T-cell (primary cell): Measurements from ENCODE around the gene AAK1. TPM values are rescaled to one million over a fixed set of nuclear protein-coding genes. Genes with fewer than 3 reads are reported as not detected.
"Not testable (repeated sequence)": the region's sequence is repeated elsewhere in the genome, so short reads cannot be mapped to it uniquely, and the experiment has no call there.

Experiments used
- ATAC-seq, 4 experiments: fragments of 200-7000 bp in 3 of 4; fragments of 150-1000 bp in 1 of 4; cut with Tn5 transposase; replicated peaks in 1 of 4; 1 replicate in 3 of 4; 2 replicates in 1 of 4; pipeline ENCODE4 v1.10.0; 2021; ENCODE audit warnings: moderate library complexity in 3 of 4, mild to moderate bottlenecking in 2 of 4, moderate number of reproducible peaks in 1 of 4
- CTCF ChIA-PET, 2 donors: fragments of 300-600 bp; sonication (Branson Sonifier 250); formaldehyde crosslinking; loops; one replicate each; lab custom pipeline; 2022; ENCODE audit warnings: antibody characterized with exemption in 2 of 2; lab: Charles Lee
- POLR2A ChIA-PET, 2 donors: fragments of 300-600 bp; sonication (Branson Sonifier 250); formaldehyde crosslinking; loops; one replicate each; lab custom pipeline; 2022; ENCODE audit warnings: antibody characterized with exemption in 2 of 2; lab: Charles Lee
- DNase-seq, 35 experiments: peaks; one replicate each; pipeline versions ENCODE4 v3.0.0 to v3.0.0-alpha.2; 2013 to 2023
- H3K27ac ChIP-seq: one replicate; pipeline ENCODE4 v1.5.1; 2013; ENCODE audit warnings: low read length
- H3K27me3 ChIP-seq, 2 experiments: replicated peaks in 1 of 2; 1 replicate in 1 of 2; 2 replicates in 1 of 2; pipeline versions ENCODE4 v1.6.1 to v1.7.0; 2013; ENCODE audit warnings: low read length in 1 of 2, mixed read lengths in 1 of 2; ENCODE audit not compliant: control insufficient read depth in 2 of 2, insufficient read depth in 2 of 2; ENCODE audit errors: extremely low read depth in 1 of 2
- H3K36me3 ChIP-seq, 2 donors: 1 replicate in 1 of 2; 2 replicates in 1 of 2; pipeline versions ENCODE4 v1.6.1 to v1.7.0; 2013; ENCODE audit warnings: low read length in 1 of 2; ENCODE audit not compliant: control insufficient read depth in 2 of 2, insufficient read depth in 1 of 2; ENCODE audit errors: extremely low read depth in 1 of 2
- H3K4me1 ChIP-seq, 2 experiments: 1 replicate in 1 of 2; 2 replicates in 1 of 2; pipeline versions ENCODE4 v1.6.1 to v1.7.0; 2013; ENCODE audit warnings: low read length in 2 of 2, mixed read lengths in 1 of 2; ENCODE audit not compliant: insufficient read depth in 2 of 2, control insufficient read depth in 1 of 2; ENCODE audit errors: extremely low read depth in 1 of 2
- H3K4me3 ChIP-seq, 2 donors: 1 replicate in 1 of 2; 2 replicates in 1 of 2; pipeline versions ENCODE4 v1.5.1 to v1.7.0; 2013; ENCODE audit warnings: mild to moderate bottlenecking in 2 of 2, low read length in 1 of 2, moderate library complexity in 1 of 2; ENCODE audit not compliant: control insufficient read depth in 1 of 2; ENCODE audit errors: extremely low read depth in 1 of 2
- H3K9me3 ChIP-seq: 2 replicates; pipeline ENCODE4 v1.7.0; 2013
- H3K27ac Mint-ChIP-seq, 2 donors: one replicate each; pipeline ENCODE4 v1.8.0; 2020 to 2021; ENCODE audit warnings: mild to moderate bottlenecking in 2 of 2, mixed read lengths in 2 of 2
- H3K27me3 Mint-ChIP-seq, 2 donors: one replicate each; pipeline ENCODE4 v1.8.0; 2021 to 2022; ENCODE audit warnings: mixed read lengths in 2 of 2
- H3K36me3 Mint-ChIP-seq: one replicate; pipeline ENCODE4 v1.8.0; 2021; ENCODE audit warnings: mixed read lengths
- H3K4me1 Mint-ChIP-seq, 3 donors: one replicate each; pipeline ENCODE4 v1.8.0; 2020 to 2022; ENCODE audit warnings: mixed read lengths in 3 of 3, mild to moderate bottlenecking in 1 of 3
- H3K4me3 Mint-ChIP-seq, 3 donors: one replicate each; pipeline ENCODE4 v1.8.0; 2020 to 2022; ENCODE audit warnings: mild to moderate bottlenecking in 3 of 3, mixed read lengths in 3 of 3, moderate library complexity in 3 of 3
- H3K9me3 Mint-ChIP-seq, 3 donors: one replicate each; pipeline ENCODE4 v1.8.0; 2020 to 2022; ENCODE audit warnings: mixed read lengths in 3 of 3
- WGBS: methylation state at CpG from one replicate; pipeline ENCODE4 v1.1.5; 2013; ENCODE audit warnings: missing lambda C conversion rate; ENCODE audit not compliant: insufficient coverage; 5-methylcytosine and 5-hydroxymethylcytosine counted together
- total RNA-seq, 35 experiments: library from RNA in 6 of 35; stranded (reverse) in 6 of 35; fragments of 120-200 nt in 1 of 35; gene quantifications; one replicate each; pipeline versions ENCODE4 v1.2.1 to v1.2.4 and lab custom pipeline; 2013 to 2026

AAK1 gene
- total RNA-seq, 5 donors from 2014 or later (not counting 1 experiment from before 2014, with no cell fraction given) = 170 to 283 (median 177) TPM

GRCh38 chr2:69419111-69419510 lies 224.4 kb downstream of the AAK1 start:
- H3K27me3 ChIP-seq, CTCF ChIA-PET, H3K9me3 Mint-ChIP-seq, H3K4me1 ChIP-seq, H3K27me3 Mint-ChIP-seq, H3K4me3 ChIP-seq, DNase-seq, H3K27ac Mint-ChIP-seq, H3K27ac ChIP-seq, H3K4me1 Mint-ChIP-seq, ATAC-seq, H3K9me3 ChIP-seq, H3K4me3 Mint-ChIP-seq: not testable (repeated sequence)
- H3K36me3 ChIP-seq = peaks cover 3 to 49% of the 10 kb centered on the region in 2 donors
- POLR2A ChIA-PET = interaction anchor here in 1 of 2 donors (0.5 kb wide), 1 partner anchor 705 kb away, joined by 4 read pairs; no protein-coding TSS in a partner anchor
- H3K36me3 Mint-ChIP-seq = peaks cover 36% of the 10 kb centered on the region
- no CpG with 5 or more reads among the region's 7 CpGs for WGBS

- peaks cover 28% of the 10 kb centered on the region for H3K36me3 Mint-ChIP-seq
- Histone ChIP-seq H3K4me1 (no peaks in the 10 kb centered on the region), H3K27me3 (no peaks in the 10 kb centered on the region), H3K9me3 (no peaks in the 10 kb centered on the region), H3K27ac (no peak overlapping the region), H3K36me3 (peaks cover 3 to 45% of the 10 kb centered on the region in 2 donors), H3K4me3 (no peak overlapping the region)
- no CpG with 5 or more reads among the region's 1 CpG for WGBS
- H3K9me3 Mint-ChIP-seq = no peaks in the 10 kb centered on the region
- H3K4me3 Mint-ChIP-seq = no peak overlapping the region
- no peak overlapping the region for H3K27ac Mint-ChIP-seq
- DNase-seq = no peak
- no peak for ATAC-seq
- ChIA-PET CTCF (no interaction called here), POLR2A (no interaction called here)
- H3K27me3 Mint-ChIP-seq = no peaks in the 10 kb centered on the region
- peaks cover under 1 to 5% (median 3%) of the 10 kb centered on the region in 3 donors for H3K4me1 Mint-ChIP-seq
These were observed 227.4 kb downstream of the AAK1 start for GRCh38 chr2:69416147-69416546.

Other genes with a start within 250 kb of the AAK1 start
- gene NFU1, start 206.3 kb downstream of the AAK1 start, total RNA-seq = 10 to 100 TPM; 20.6 to 31.9 (median 22.5) TPM
- 10 to 100 TPM; 10.4 to 27.6 (median 20.0) TPM for gene ANXA4, start 98.4 kb upstream of the AAK1 start, total RNA-seq
- 10 to 100 TPM; 25.4 to 32.0 (median 27.8) TPM for gene GMCL1, start 185.9 kb upstream of the AAK1 start, total RNA-seq